Mesodermal cell (in vitro differentiated cells): ENCODE results near the gene MRPL27.

Experiments used
- H3K27ac ChIP-seq: 2 replicates; pipeline ENCODE4 v1.7.0; 2013; ENCODE audit warnings: mild to moderate bottlenecking, low read depth, low read length, moderate library complexity; ENCODE audit not compliant: severe bottlenecking
- H3K36me3 ChIP-seq: 2 replicates; pipeline ENCODE4 v1.7.1; 2013; ENCODE audit warnings: mild to moderate bottlenecking, low read length, moderate library complexity; ENCODE audit not compliant: control insufficient read depth, insufficient read depth
- H3K4me1 ChIP-seq: one replicate; pipeline ENCODE4 v1.7.1; 2013; ENCODE audit warnings: mild to moderate bottlenecking, low read length; ENCODE audit not compliant: insufficient read depth, control insufficient read depth, poor library complexity, severe bottlenecking
- H3K4me3 ChIP-seq: 2 replicates; pipeline ENCODE4 v1.7.0; 2013; ENCODE audit warnings: low read length, control low read depth, mild to moderate bottlenecking; ENCODE audit not compliant: insufficient read depth, poor library complexity, severe bottlenecking; ENCODE audit errors: extremely low read depth
- H3K9me3 ChIP-seq: 2 replicates; pipeline ENCODE4 v1.7.1; 2013; ENCODE audit warnings: mild to moderate bottlenecking, low read length, moderate library complexity; ENCODE audit not compliant: control insufficient read depth
- WGBS, 2 experiments: methylation state at CpG; one replicate each; pipeline ENCODE4 v1.1.5; 2013; ENCODE audit warnings: missing lambda C conversion rate in 2 of 2; ENCODE audit not compliant: insufficient coverage in 2 of 2; 5-methylcytosine and 5-hydroxymethylcytosine counted together

MRPL27 gene

GRCh38 chr17:50326831-50327364 lies 46.1 kb downstream of the MRPL27 start:
- Histone ChIP-seq H3K9me3 (no peaks in the 10 kb centered on the region), H3K4me3 (no peak overlapping the region), H3K4me1 (no peaks in the 10 kb centered on the region), H3K36me3 (no peaks in the 10 kb centered on the region), H3K27ac (no peak overlapping the region)
- 87 to 91% methylated on average over 6 of the region's 9 CpGs for WGBS, 2 experiments

DNA sequence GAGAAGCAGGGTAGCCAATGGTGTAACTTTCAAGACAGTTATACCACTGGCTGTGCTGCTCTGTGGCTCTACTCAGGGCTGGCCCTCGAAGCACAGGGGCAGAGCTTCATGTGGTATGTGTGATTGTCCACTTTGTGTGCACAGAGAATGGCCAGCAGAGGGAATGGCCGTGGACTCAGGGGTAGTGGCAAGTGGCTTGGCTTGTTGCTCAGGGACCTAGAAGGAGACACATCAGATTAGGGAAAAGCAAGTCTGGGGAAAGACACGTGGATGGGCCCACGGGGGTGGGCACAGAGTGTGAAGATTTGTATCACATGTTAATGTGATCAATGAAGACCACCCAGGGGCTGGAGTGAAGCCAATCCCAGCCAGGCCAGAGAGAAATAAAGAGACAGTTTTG lies 47.1 kb downstream of the MRPL27 start:
- H3K9me3 ChIP-seq = no peaks in the 10 kb centered on the region
- H3K4me1 ChIP-seq = no peaks in the 10 kb centered on the region
- no peaks in the 10 kb centered on the region for H3K36me3 ChIP-seq
- no peak overlapping the region for H3K27ac ChIP-seq
- WGBS, 2 experiments = 78 to 93% methylated on average over 4 of the region's 4 CpGs
- no peak overlapping the region for H3K4me3 ChIP-seq

- Histone ChIP-seq H3K27ac (no peak overlapping the region), H3K4me1 (no peaks in the 10 kb centered on the region), H3K4me3 (no peak overlapping the region), H3K9me3 (no peaks in the 10 kb centered on the region), H3K36me3 (no peaks in the 10 kb centered on the region)
- WGBS, 2 experiments = 80 to 89% methylated on average over 1 to 5 of the region's 5 CpGs
These were observed 49.9 kb downstream of the MRPL27 start for GRCh38 chr17:50323060-50323459.

DNA sequence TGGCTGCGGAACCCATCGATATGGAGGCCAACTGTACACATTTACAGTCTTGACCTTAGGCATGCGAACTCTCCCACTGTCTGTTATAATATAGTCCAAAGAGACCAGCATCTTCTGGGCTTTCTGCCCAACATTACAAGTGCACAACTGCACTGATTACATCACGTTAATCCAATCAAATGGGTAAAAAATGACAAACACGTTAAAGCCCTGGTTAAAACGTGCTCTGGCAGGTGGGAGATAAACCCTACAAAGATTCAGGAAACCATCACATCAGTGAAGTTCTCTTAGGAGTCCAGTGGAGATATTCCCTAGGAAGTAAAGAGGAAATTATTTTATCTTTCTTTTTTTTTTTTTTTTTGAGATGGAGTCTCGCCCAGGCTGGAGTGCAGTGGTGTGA lies 50.7 kb downstream of the MRPL27 start:
- Histone ChIP-seq H3K27ac (no peak overlapping the region), H3K36me3 (no peaks in the 10 kb centered on the region), H3K4me1 (no peaks in the 10 kb centered on the region), H3K9me3 (no peaks in the 10 kb centered on the region), H3K4me3 (no peak overlapping the region)
- 89 to 100% methylated on average over 4 to 6 of the region's 7 CpGs for WGBS, 2 experiments

GRCh38 chr17:50319306-50320004 lies 53.5 kb downstream of the MRPL27 start:
- Histone ChIP-seq H3K4me1 (no peaks in the 10 kb centered on the region), H3K36me3 (no peaks in the 10 kb centered on the region), H3K9me3 (no peaks in the 10 kb centered on the region), H3K27ac (no peak overlapping the region), H3K4me3 (no peak overlapping the region)
- 83 to 91% methylated on average over 10 of the region's 12 CpGs for WGBS, 2 experiments

DNA sequence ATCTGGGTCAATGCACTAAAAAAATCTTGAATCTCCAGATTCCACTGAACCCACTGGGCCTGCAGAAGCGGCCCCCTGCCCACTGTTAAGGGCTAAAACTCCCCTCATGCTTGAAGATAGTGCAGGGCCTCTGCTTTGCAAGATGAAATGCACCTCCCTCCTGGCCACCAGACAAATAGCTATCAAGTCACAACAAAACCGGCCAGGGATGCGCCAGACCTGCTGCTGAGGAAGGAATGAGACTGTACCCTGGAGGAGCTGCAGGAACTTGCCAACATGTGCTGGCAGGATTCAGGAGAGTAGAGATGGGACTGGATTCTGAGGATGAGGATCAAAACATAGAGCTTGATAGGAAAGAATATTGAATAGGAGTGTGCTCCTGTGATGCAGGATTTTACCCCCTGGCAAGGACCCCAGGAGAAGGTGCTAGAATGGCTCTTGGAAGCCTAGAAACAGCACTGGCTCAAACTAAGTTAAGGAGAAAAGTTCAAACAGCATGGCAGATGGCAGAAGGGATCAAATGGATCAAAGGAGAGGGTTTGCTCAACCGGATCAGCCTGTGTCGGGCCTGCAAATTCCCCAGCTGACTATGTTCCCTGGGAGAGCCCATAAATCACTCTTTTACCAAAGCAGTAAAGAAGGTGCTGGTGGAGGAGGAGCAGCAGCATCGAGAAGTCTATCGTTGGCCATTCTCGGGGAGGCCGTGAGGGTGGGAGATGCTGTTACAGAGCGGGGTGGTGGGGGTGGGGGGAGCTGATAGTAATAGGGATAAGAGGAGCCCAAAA lies 54.3 kb downstream of the MRPL27 start:
- no peak overlapping the region for H3K4me3 ChIP-seq
- H3K4me1 ChIP-seq = no peaks in the 10 kb centered on the region
- H3K9me3 ChIP-seq = no peaks in the 10 kb centered on the region
- no peak overlapping the region for H3K27ac ChIP-seq
- H3K36me3 ChIP-seq = no peaks in the 10 kb centered on the region
- whole genome bisulfite sequencing, 2 experiments = 72 to 80% methylated on average over 5 to 9 of the region's 10 CpGs
